GM18498 (cell line): Measurements from ENCODE around the gene TMEM175.

Experiments
- ATAC-seq: cut with Tn5 transposase; IDR thresholded peaks from one replicate; pipeline ENCODE4 v1.9.1; 2021; ENCODE audit warnings: mild to moderate bottlenecking, moderate library complexity; ENCODE audit not compliant: unreplicated experiment

TMEM175 gene, protein sequence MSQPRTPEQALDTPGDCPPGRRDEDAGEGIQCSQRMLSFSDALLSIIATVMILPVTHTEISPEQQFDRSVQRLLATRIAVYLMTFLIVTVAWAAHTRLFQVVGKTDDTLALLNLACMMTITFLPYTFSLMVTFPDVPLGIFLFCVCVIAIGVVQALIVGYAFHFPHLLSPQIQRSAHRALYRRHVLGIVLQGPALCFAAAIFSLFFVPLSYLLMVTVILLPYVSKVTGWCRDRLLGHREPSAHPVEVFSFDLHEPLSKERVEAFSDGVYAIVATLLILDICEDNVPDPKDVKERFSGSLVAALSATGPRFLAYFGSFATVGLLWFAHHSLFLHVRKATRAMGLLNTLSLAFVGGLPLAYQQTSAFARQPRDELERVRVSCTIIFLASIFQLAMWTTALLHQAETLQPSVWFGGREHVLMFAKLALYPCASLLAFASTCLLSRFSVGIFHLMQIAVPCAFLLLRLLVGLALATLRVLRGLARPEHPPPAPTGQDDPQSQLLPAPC

DNA sequence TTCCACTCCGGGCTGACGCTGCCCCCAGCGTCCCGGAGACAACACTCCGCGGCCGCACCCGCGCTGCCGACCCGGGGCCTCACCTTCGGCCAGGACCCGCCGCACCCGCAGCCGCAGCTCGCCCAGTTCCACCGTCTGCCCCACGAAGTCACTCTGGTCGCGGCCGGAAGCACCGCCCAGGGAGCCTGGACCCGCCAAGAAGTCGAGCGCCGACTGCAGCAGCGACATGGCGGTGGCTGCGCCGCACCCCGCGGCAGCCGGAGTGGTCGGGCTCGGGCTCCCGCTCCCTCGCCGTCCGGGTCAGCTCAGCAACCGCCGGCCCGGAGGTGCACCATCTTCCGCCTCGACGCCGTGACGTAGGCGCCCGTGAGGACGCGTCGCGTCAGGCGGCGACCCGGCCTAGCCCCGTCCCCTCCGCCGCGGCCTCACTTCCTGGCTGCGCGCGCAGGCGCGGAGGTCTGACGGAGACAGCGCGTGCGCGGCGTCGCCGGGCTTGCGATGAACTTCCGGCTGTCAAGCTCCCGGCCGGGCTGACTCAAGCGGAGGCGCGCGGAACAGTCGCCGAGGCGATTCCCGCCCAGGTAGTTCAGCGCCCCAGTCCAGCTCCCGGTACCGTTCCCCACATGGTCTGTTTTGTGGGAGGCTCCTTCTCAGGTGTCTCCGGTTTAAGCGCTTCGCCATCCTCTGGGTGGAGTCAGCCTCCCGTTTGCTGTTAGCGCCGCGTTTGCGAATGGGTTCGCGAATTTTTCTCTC lies at the start of gene TMEM175, which contains the start of gene GAK:
Gene TMEM175, plus strand, starts transcription at position 501 of the 753 bp plus-strand sequence. CDS start 15,280 bp downstream, outside the sequence.
Gene GAK, minus strand, starts transcription at position 357 of the 753 bp plus-strand sequence. Its CDS starts 129 bp downstream, at position 228.
- peak; percentile 90 for ATAC-seq

DNA sequence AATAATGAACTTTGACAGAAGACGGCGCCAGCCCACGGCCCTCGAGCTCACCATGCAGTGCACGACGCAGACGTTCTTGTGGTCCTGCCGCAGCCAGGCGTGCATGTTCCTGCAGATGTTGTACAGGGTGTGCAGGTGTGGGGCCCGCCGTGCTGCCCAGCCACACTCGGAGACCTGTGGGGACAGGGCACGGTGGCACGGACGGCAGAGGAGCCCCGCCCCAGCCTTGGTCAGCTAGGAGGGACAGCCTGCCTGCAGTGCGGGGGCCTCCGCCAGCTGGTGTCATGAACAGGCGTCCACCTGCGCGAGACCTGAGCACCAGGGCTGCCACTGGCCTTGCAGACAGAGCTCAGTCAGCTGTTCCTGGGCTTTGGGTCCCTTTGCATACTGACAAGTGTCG lies 49.6 kb upstream of the TMEM175 start:
- ATAC-seq, result no peak

GRCh38 chr4:883377-884095 lies 48.7 kb upstream of the TMEM175 start:
- no peak for ATAC-seq

GRCh38 chr4:884259-884658 lies 48.0 kb upstream of the TMEM175 start:
- ATAC-seq, result no peak

DNA sequence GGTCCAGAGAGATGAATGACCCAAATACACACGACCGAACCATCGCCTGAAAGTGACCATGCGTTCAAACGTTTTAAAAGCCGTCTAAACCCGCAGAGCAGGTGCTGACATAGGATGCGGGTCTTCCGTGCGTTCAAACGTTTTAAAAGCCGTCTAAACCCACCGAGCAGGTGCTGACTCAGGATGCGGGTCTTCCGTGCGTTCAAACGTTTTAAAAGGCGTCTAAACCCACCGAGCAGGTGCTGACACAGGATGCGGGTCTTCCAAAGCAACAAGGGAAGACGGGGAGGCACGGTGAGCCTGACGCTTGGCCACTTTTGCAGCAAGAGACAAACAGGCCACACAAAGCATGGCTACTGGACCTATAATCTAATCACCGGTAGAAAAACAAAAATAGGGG lies 47.4 kb upstream of the TMEM175 start:
- no peak for ATAC-seq

- no peak for ATAC-seq
These were observed 46.9 kb upstream of the TMEM175 start for GRCh38 chr4:885353-885752.

DNA sequence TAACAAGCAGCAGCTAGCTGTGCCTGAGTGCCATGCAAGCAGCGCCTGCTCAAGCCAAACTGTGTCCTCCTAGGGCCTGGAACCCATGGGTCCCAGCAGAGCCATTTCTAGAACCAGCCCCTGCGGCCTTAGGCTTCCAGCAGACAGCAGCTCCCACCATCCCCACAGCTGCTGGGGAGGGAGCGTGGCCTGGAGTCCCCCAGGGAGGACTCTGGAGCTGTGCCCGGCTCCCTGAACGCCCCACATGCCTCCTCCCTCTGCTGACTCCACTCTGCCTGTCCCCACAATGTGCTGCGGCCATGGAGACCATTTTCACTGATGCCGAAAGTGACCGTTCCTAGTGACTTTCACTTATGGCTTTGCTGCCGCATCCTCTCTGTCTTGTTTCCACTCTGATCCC lies 46.0 kb upstream of the TMEM175 start:
- no peak for ATAC-seq

- ATAC-seq, result no peak
These were observed 45.1 kb upstream of the TMEM175 start for GRCh38 chr4:887034-887763.

- no peak for ATAC-seq
These were observed 44.2 kb upstream of the TMEM175 start for GRCh38 chr4:888029-888428.

- no peak for ATAC-seq
These were observed 42.7 kb upstream of the TMEM175 start for GRCh38 chr4:889516-889915.

GRCh38 chr4:890036-890695 lies 42.1 kb upstream of the TMEM175 start:
- no peak for ATAC-seq

DNA sequence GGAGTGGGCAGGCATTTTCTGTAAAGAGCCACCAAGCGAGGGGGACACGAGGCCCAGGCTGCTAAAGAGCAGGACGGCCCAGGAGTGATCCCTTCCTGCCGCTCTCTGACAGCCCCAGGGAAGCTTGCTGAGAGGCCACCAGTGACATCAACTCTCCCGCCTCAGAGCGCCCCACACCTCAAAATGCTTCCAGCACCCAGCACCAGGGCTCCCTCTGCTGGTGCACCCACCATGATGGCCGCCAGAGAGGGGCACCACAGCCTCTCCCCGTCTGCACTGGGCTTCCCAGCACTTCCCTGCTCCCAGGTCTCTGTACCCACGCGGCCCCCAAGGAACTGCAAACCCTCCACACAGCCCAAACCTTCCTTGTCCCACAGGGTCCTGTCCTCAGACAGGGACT lies 40.5 kb upstream of the TMEM175 start:
- ATAC-seq, result no peak

DNA sequence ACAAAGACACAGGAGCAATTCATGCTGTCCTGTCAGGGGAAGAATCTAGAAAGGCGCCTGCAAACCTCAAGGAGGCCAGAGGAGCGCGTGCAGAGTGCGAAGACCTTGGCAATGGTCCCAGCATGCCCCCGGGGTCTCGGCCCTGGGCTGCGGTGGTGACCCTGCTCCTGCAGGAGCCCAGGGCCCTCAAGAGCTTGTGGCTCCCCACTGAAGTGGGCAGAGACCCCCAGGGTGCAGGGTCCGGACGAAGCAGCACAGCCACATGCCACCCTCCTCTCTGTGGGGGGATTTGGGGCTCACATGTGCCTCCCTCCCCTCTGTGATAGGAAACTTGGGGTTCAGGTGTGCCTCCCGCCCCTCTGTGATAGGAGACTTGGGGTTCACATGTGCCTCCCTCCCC lies 39.5 kb upstream of the TMEM175 start:
- no peak for ATAC-seq

GRCh38 chr4:893276-893994 lies 38.8 kb upstream of the TMEM175 start:
- ATAC-seq, result no peak

- no peak for ATAC-seq
These were observed 38.1 kb upstream of the TMEM175 start for GRCh38 chr4:893995-894705.

DNA sequence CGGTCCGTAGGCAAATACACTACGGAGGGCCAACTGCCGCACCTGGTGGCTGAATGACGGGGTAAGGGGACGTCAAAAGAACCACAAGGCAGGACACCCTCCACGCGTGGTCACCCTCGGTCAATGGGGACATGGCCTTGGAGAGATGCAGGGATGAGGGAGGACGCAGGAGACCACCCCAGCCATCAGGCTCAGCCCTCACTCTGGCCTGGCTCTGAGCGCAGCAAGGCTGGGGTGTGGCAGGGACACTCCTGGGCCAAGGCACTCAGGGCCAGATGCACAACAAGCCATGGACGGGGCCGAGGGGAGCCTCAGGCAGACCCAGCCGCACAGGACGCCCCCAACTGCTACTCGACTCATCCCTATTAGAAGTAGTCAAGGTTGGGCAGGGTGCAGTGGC lies 36.7 kb upstream of the TMEM175 start:
- no peak for ATAC-seq

DNA sequence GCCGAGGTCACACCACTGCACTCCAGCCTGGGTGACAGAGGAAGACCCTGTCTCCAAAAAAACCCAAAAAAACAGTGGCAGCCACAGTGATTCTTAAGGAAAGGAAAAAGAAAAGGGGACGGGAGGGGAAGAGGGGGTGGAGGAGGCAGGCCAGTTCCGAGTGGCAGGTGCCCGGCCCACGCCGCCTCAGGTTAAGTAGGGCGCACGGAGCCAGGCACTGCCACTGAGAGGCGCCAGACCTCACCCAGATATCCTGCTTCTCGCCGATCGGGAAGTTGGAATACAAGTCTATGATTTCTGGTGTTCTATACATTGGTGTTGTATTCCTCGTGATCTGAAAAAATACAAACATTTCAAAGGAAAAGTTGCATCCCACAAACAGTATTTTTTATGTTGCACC lies 36.0 kb upstream of the TMEM175 start:
- ATAC-seq, result no peak

DNA sequence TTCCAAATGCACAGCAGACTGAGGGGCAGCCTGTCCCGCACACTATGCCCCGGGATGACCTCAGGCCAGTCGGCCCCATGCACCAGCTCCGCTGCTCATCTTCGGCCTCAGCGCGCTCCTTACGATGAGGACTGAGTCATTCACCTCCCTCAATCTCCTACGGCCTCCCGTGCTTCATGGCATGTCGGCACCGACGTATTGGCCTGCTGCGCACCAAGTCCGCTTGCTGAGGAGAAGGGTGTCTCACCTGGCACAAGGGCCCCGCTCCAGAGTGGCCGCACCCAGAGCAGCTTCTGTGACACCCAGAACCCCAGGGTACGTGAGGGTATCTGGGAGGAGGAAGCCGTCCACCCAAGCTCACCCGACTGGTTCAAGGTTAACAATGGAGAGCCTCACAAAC lies 35.6 kb upstream of the TMEM175 start:
- no peak for ATAC-seq

GRCh38 chr4:898123-898522 lies 34.1 kb upstream of the TMEM175 start:
- ATAC-seq, result no peak
